Measurements from ENCODE around the gene P2RY14.
A peak's percentile ranks its signal among the peaks of the same experiment; 100 is the strongest.

Gene P2RY14

DNA sequence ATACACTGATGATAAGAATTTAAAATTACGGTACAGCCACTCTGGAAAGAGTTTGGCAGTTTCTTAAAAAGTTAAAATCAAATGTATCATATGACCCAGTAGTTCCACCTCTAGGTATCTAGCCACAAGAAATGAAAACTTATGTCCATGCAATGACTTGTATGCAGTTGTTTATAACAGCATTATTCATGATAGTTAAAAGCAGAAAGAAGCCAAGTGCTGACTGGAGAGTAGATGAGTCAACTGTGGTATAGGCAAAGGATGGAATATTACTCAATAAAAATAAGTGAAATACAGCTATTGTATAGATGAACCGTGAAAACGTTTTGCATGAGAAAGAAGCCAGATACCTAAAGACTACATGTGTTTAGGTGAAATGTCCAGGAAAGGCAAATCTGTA, 23.4 kb upstream of the P2RY14 start:
- H3K4me1 ChIP-seq (ENCODE audit: control insufficient read depth, insufficient read depth, low read length, poor library complexity, severe bottlenecking) = peaks cover 27% of the 10 kb centered on the region
- no peaks in the 10 kb centered on the region for H3K9me3 ChIP-seq (ENCODE audit: control insufficient read depth, low read length)
- H3K36me3 ChIP-seq (ENCODE audit: control insufficient read depth, insufficient read depth, low read length) = no peaks in the 10 kb centered on the region
- no peak overlapping the region for H3K4me3 ChIP-seq (ENCODE audit: extremely low read depth, insufficient read depth, low read length, poor library complexity, severe bottlenecking)
- H3K27ac ChIP-seq (ENCODE audit: low read depth, low read length, severe bottlenecking) = no peak overlapping the region
- 85% methylated on average over 2 of the region's 3 CpGs for WGBS, 2 experiments (ENCODE audit: insufficient coverage in 2 of 2)

DNA sequence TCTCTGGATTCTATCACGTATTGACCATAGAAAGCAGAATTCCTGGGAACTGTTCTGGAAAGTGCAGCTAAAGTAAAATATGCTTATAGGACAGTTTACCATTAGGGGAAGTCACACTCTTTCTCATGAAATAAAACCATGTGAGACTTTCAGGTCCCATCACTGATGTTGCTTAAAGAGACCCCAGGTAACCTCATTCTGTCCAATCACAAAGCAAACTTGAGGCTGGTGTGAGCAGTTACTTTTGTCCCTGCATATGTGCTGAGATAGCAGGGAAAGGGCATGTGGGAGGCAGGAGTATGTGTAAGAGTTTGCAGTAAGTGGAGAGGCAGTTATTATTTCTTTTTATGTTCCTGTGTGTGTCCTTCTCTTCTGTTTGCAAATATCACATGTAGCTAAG, 22.2 kb upstream of the P2RY14 start:
- no peaks in the 10 kb centered on the region for H3K9me3 ChIP-seq (ENCODE audit: control insufficient read depth, low read length)
- H3K36me3 ChIP-seq (ENCODE audit: control insufficient read depth, insufficient read depth, low read length) = no peaks in the 10 kb centered on the region
- H3K4me1 ChIP-seq (ENCODE audit: control insufficient read depth, insufficient read depth, low read length, poor library complexity, severe bottlenecking) = peaks cover 15% of the 10 kb centered on the region
- no CpG with 5 or more reads among the region's 1 CpG for WGBS, 2 experiments (ENCODE audit: insufficient coverage in 2 of 2)
- H3K27ac ChIP-seq (ENCODE audit: low read depth, low read length, severe bottlenecking) = no peak overlapping the region
- H3K4me3 ChIP-seq (ENCODE audit: extremely low read depth, insufficient read depth, low read length, poor library complexity, severe bottlenecking) = no peak overlapping the region

DNA sequence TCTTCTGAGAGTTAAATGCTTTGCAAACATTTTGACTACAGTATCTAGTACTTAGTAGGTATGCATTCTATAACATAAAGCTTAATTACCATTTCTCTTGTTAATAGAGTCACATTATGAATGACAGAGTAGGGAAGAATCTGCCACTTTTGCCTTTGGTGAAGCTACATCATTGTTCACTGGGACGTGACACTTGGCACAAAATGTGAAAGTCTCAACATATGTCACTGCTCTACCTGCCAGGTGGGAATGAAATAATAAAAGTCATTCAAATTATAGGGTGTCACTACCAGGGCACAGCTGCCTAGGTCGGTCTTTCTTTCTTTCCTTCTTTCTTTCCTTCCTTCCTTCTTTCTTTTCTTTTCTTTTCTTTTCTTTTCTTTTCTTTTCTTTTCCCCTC, 20.7 kb upstream of the P2RY14 start:
- Histone ChIP-seq H3K36me3 (ENCODE audit: control insufficient read depth, insufficient read depth, low read length) (no peaks in the 10 kb centered on the region), H3K4me1 (ENCODE audit: control insufficient read depth, insufficient read depth, low read length, poor library complexity, severe bottlenecking) (peaks cover 5% of the 10 kb centered on the region), H3K9me3 (ENCODE audit: control insufficient read depth, low read length) (no peaks in the 10 kb centered on the region), H3K4me3 (ENCODE audit: extremely low read depth, insufficient read depth, low read length, poor library complexity, severe bottlenecking) (no peak overlapping the region), H3K27ac (ENCODE audit: low read depth, low read length, severe bottlenecking) (no peak overlapping the region)
- 88 to 90% methylated on average over 1 to 2 of the region's 2 CpGs for WGBS, 2 experiments (ENCODE audit: insufficient coverage in 2 of 2)

DNA sequence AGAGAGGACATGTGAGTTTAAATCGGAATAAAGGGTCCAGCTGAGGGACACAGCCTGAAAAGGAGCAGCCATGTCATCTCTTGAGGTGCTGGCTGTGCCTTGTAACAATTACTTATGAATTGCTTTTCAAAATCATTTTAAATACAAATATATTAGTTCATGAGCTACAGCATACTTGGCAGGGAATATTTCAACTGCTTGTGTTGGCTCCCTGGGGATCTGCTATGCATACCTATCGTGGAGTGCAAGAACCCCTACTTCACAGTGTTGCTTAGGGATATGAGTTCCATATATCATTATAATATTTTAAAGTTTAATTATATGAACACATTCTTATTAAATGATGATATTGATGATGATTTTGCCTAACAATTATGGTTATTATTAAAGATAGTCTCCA, 19.1 kb upstream of the P2RY14 start:
- H3K27ac ChIP-seq (ENCODE audit: low read depth, low read length, severe bottlenecking) = no peak overlapping the region
- no peaks in the 10 kb centered on the region for H3K4me1 ChIP-seq (ENCODE audit: control insufficient read depth, insufficient read depth, low read length, poor library complexity, severe bottlenecking)
- H3K9me3 ChIP-seq (ENCODE audit: control insufficient read depth, low read length) = no peaks in the 10 kb centered on the region
- H3K4me3 ChIP-seq (ENCODE audit: extremely low read depth, insufficient read depth, low read length, poor library complexity, severe bottlenecking) = no peak overlapping the region
- WGBS, 2 experiments (ENCODE audit: insufficient coverage in 2 of 2) = no CpG with 5 or more reads among the region's 2 CpGs
- no peaks in the 10 kb centered on the region for H3K36me3 ChIP-seq (ENCODE audit: control insufficient read depth, insufficient read depth, low read length)

DNA sequence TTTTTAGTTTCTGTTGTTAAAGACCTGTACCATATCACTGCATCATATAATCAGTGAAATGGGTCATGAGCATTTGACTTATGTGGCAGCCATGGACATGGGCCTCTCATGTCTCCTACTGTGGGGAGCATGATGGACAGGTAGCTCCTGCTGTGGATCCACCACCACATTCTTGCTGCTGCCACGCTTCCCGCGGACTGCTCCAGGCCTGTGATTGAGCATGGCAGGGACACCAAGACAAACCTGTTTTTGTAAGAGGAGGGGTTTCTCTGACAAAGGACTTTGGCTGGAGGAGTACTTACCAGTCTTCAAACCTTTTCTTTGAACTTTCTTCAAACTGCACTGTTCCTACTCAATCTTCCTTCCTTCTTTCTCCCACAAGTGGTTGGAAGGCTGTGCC, 17.9 kb upstream of the P2RY14 start:
- Histone ChIP-seq H3K9me3 (ENCODE audit: control insufficient read depth, low read length) (no peaks in the 10 kb centered on the region), H3K27ac (ENCODE audit: low read depth, low read length, severe bottlenecking) (no peak overlapping the region), H3K4me1 (ENCODE audit: control insufficient read depth, insufficient read depth, low read length, poor library complexity, severe bottlenecking) (no peaks in the 10 kb centered on the region), H3K4me3 (ENCODE audit: extremely low read depth, insufficient read depth, low read length, poor library complexity, severe bottlenecking) (no peak overlapping the region), H3K36me3 (ENCODE audit: control insufficient read depth, insufficient read depth, low read length) (no peaks in the 10 kb centered on the region)
- 89% methylated on average over 3 of the region's 3 CpGs; no CpG with 5 or more reads in 1 of the 2 experiments for WGBS, 2 experiments (ENCODE audit: insufficient coverage in 2 of 2)

DNA sequence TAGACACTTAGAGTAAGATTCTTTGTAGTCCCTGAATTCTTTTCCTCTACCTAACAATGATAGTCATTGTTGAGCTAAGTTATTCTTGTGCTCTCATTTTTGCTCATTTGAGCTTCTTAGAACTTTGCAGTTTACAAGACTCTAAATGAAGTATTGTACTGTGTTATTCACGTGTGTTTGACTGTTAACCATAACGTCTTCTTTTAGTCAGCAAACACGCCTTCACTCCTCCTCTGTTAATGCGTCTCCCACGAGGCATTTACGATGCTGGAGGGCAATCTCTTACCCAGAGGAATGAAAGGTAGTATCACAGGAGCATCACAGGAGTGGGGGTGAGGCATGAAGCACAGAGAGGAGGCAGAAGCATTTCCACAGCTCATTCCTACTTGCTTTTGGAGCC, 14.8 kb upstream of the P2RY14 start:
- H3K4me3 ChIP-seq (ENCODE audit: extremely low read depth, insufficient read depth, low read length, poor library complexity, severe bottlenecking) = no peak overlapping the region
- no peaks in the 10 kb centered on the region for H3K36me3 ChIP-seq (ENCODE audit: control insufficient read depth, insufficient read depth, low read length)
- no peaks in the 10 kb centered on the region for H3K9me3 ChIP-seq (ENCODE audit: control insufficient read depth, low read length)
- no peak overlapping the region for H3K27ac ChIP-seq (ENCODE audit: low read depth, low read length, severe bottlenecking)
- H3K4me1 ChIP-seq (ENCODE audit: control insufficient read depth, insufficient read depth, low read length, poor library complexity, severe bottlenecking) = no peaks in the 10 kb centered on the region
- 100% methylated on average over 1 to 4 of the region's 6 CpGs for WGBS, 2 experiments (ENCODE audit: insufficient coverage in 2 of 2)

DNA sequence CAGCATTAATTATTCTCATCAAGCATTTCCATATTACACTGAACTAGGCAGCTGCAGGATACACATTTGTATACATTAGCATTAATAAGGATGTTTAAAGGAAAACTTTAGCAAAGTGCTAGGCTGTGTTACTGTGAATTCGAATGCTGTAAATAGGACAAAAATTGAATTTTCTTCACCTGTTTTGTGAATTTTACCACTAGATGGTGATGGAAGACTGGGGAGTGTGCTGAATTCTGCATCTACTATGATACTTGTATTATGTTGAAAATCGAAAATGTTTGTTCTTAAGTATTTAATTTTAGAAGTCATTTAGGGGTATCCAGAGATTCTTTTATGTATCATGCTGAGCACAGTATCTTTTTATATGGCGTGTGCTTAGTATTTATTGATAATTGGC, 12.3 kb upstream of the P2RY14 start:
- Histone ChIP-seq H3K27ac (ENCODE audit: low read depth, low read length, severe bottlenecking) (no peak overlapping the region), H3K4me3 (ENCODE audit: extremely low read depth, insufficient read depth, low read length, poor library complexity, severe bottlenecking) (no peak overlapping the region), H3K9me3 (ENCODE audit: control insufficient read depth, low read length) (no peaks in the 10 kb centered on the region), H3K36me3 (ENCODE audit: control insufficient read depth, insufficient read depth, low read length) (no peaks in the 10 kb centered on the region), H3K4me1 (ENCODE audit: control insufficient read depth, insufficient read depth, low read length, poor library complexity, severe bottlenecking) (no peaks in the 10 kb centered on the region)
- 68 to 94% methylated on average over 2 to 3 of the region's 3 CpGs for WGBS, 2 experiments (ENCODE audit: insufficient coverage in 2 of 2)

DNA sequence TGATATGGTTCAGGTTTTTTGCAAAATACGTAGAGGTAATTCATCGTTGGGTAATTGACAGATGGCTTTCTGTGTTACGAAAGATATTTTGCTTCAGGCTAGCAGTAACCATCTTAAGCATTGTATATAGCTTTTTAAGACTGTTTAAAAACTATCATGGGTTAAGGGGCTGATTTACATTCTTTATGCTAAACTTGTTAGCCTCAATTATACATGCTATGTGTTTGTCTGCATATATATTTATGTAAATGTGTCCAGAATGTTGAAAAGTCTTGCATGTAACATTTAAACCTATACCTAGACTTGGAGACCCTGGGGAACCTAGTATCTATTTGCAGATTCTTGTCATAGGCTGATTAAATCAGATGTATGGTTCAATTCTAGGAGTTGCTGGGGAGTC, 11.1 kb upstream of the P2RY14 start:
- H3K4me1 ChIP-seq (ENCODE audit: control insufficient read depth, insufficient read depth, low read length, poor library complexity, severe bottlenecking) = no peaks in the 10 kb centered on the region
- 60 to 74% methylated on average over 1 to 2 of the region's 3 CpGs for WGBS, 2 experiments (ENCODE audit: insufficient coverage in 2 of 2)
- no peaks in the 10 kb centered on the region for H3K36me3 ChIP-seq (ENCODE audit: control insufficient read depth, insufficient read depth, low read length)
- H3K27ac ChIP-seq (ENCODE audit: low read depth, low read length, severe bottlenecking) = no peak overlapping the region
- no peak overlapping the region for H3K4me3 ChIP-seq (ENCODE audit: extremely low read depth, insufficient read depth, low read length, poor library complexity, severe bottlenecking)
- H3K9me3 ChIP-seq (ENCODE audit: control insufficient read depth, low read length) = no peaks in the 10 kb centered on the region

DNA sequence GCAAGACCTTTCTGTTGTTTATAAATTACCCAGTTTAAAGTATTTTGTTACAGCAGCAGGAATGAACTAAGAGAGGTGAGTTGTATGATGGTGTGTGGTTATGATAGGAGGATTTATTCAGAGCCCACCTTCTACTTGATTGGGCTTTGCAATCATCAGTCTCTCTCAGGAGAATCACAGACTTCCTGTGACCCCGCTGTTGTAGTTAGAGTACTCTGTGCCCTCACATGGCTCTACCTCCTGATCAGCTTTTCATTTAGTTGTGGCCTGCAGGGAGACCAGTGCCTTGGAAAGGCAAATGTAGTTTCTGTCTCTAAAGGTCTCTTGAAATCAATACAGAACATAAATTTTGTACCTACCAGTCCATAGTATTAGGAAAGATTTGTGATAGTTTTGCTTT, 7.6 kb upstream of the P2RY14 start:
- Histone ChIP-seq H3K27ac (ENCODE audit: low read depth, low read length, severe bottlenecking) (no peak overlapping the region), H3K36me3 (ENCODE audit: control insufficient read depth, insufficient read depth, low read length) (no peaks in the 10 kb centered on the region), H3K4me1 (ENCODE audit: control insufficient read depth, insufficient read depth, low read length, poor library complexity, severe bottlenecking) (peaks cover 7% of the 10 kb centered on the region), H3K4me3 (ENCODE audit: extremely low read depth, insufficient read depth, low read length, poor library complexity, severe bottlenecking) (no peak overlapping the region), H3K9me3 (ENCODE audit: control insufficient read depth, low read length) (no peaks in the 10 kb centered on the region)
- WGBS, 2 experiments (ENCODE audit: insufficient coverage in 2 of 2) = 67 to 71% methylated on average over 1 of the region's 1 CpG

DNA sequence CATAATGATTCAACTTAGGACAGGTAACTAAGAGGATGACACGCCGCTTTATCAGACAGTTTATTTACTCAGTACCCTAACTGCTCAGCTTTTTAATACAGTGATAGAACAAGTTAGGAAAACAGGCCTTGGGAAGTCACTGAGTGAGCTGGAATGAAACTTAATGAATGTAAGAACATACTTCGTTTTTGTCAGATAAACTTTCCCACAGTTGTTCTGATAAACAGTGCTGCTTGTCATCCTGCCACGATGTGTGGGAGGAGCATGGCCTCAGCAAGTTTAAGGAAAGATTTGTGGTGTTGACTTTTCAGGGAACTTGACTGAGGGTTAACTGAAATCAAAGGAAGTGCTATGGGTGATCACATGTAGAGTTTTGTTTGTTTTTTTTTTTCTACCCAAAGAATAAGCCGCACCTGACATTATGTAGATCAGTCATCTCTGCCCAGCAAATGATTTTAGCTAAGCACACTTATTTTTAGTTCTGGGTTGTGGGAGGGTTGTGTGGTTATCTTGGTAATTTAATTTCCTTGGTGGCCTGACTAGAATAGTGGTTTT, 5.6 kb upstream of the P2RY14 start:
- peaks cover 7% of the 10 kb centered on the region for H3K4me1 ChIP-seq (ENCODE audit: control insufficient read depth, insufficient read depth, low read length, poor library complexity, severe bottlenecking)
- peak overlapping the region; percentile 57 for H3K27ac ChIP-seq (ENCODE audit: low read depth, low read length, severe bottlenecking)
- no peaks in the 10 kb centered on the region for H3K9me3 ChIP-seq (ENCODE audit: control insufficient read depth, low read length)
- no peak overlapping the region for H3K4me3 ChIP-seq (ENCODE audit: extremely low read depth, insufficient read depth, low read length, poor library complexity, severe bottlenecking)
- 53 to 73% methylated on average over 1 to 2 of the region's 5 CpGs for WGBS, 2 experiments (ENCODE audit: insufficient coverage in 2 of 2)
- no peaks in the 10 kb centered on the region for H3K36me3 ChIP-seq (ENCODE audit: control insufficient read depth, insufficient read depth, low read length)

DNA sequence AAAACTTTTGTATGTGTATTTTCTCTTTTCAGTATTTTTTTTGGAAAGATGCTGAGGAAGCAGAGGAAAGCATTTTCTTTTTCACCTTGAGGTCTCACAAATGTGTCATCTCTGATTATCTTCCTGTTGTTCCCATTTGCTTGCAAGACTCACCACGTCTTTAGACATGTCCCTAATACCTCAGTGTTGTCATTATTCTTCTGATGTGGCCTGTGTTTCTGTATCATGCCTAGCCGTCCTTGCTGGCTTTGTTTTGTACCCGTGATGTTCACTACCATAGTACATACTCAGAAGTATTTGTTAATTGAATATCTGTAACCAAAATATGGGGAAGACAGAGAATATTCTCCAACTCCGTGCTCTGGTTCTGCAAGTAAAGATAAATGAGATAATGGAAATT, 5.0 kb upstream of the P2RY14 start:
- H3K4me3 ChIP-seq (ENCODE audit: extremely low read depth, insufficient read depth, low read length, poor library complexity, severe bottlenecking) = no peak overlapping the region
- no peaks in the 10 kb centered on the region for H3K36me3 ChIP-seq (ENCODE audit: control insufficient read depth, insufficient read depth, low read length)
- no peaks in the 10 kb centered on the region for H3K9me3 ChIP-seq (ENCODE audit: control insufficient read depth, low read length)
- peak overlapping the region; percentile 57 for H3K27ac ChIP-seq (ENCODE audit: low read depth, low read length, severe bottlenecking)
- WGBS, 2 experiments (ENCODE audit: insufficient coverage in 2 of 2) = 100% methylated on average over 1 of the region's 4 CpGs
- peaks cover 7% of the 10 kb centered on the region for H3K4me1 ChIP-seq (ENCODE audit: control insufficient read depth, insufficient read depth, low read length, poor library complexity, severe bottlenecking)

Measured in mesodermal cell (in vitro differentiated cells).